Measurements from ENCODE around the gene PRXL2B. TPM values are rescaled to one million over a fixed set of nuclear protein-coding genes. Genes with fewer than 3 reads are reported as not detected.

PRXL2B gene
- total and polyA plus RNA-seq, 2 experiments from 2014 or later, result 25.5 to 44.0 TPM

GRCh38 chr1:2591233-2591580 is 4.6 kb downstream of the PRXL2B start (continued):
- TF ChIP-seq CREB1 (CRISPR knock-in tag; IDR thresholded peaks at IDR 0.05; ENCODE audit: low read depth) (no peak), POLR2AphosphoS5 (IDR thresholded peaks at IDR 0.05; ENCODE audit: low read depth) (no peak), STAT1 (IDR thresholded peaks at IDR 0.05; ENCODE audit: unreplicated experiment) (no peak), CTCF (conservative IDR thresholded peaks at IDR 0.05; ENCODE audit: low read depth in 2 of 2) (no peak)

- H3K27me3 ChIP-seq (ENCODE audit: insufficient read depth), result no peaks in the 10 kb centered on the region
- H3K36me3 ChIP-seq (ENCODE audit: insufficient read depth), result no peaks in the 10 kb centered on the region
- no peak for ATAC-seq
- H3K4me2 ChIP-seq, result no peak overlapping the region
- Mint-ChIP-seq H3K4me3 (no peak overlapping the region), H3K36me3 (ENCODE audit: low read depth) (peaks cover 15% of the 10 kb centered on the region; the same call in 2 of the 3 replicates), H3K9me3 (peaks cover 14% of the 10 kb centered on the region), H3K27ac (no peak overlapping the region), H3K27me3 (ENCODE audit: insufficient read depth, low read depth, poor library complexity) (peaks cover 1% of the 10 kb centered on the region), H3K4me1 (no peaks in the 10 kb centered on the region)
- no peaks in the 10 kb centered on the region for H4K20me1 ChIP-seq (replicated peaks; ENCODE audit: insufficient read depth)
- no peak overlapping the region for H3K27ac ChIP-seq (ENCODE audit: low read depth)
- H3K9me2 ChIP-seq (ENCODE audit: insufficient read depth), result no peaks in the 10 kb centered on the region
- H3K4me3 ChIP-seq, result no peak overlapping the region
- H3K4me1 ChIP-seq (ENCODE audit: insufficient read depth), result no peaks in the 10 kb centered on the region
- H3K79me2 ChIP-seq (replicated peaks; ENCODE audit: insufficient read depth), result no peaks in the 10 kb centered on the region
- H2AFZ ChIP-seq, result no peak overlapping the region
- DNase-seq (ENCODE audit: low spot score), result no peak
- no peaks in the 10 kb centered on the region for H3F3A ChIP-seq (replicated peaks; ENCODE audit: low read depth)
- TF ChIP-seq NANOG (IDR thresholded peaks at IDR 0.05; ENCODE audit: borderline replicate concordance), result no peak
- no peak for TF ChIP-seq ZNF331 (CRISPR knock-in tag; IDR thresholded peaks at IDR 0.05; ENCODE audit: low read depth)
- TF ChIP-seq CTCF (conservative IDR thresholded peaks at IDR 0.05; ENCODE audit: low read depth in 2 of 2), result no peak
- TF ChIP-seq POLR2AphosphoS5 (IDR thresholded peaks at IDR 0.05; ENCODE audit: low read depth), result no peak
- no peak for TF ChIP-seq ZNF462 (CRISPR knock-in tag; IDR thresholded peaks at IDR 0.05)
- no peak for TF ChIP-seq REST (IDR thresholded peaks at IDR 0.05; ENCODE audit: unreplicated experiment)
- no peak for TF ChIP-seq EZH2phosphoT487 (IDR thresholded peaks at IDR 0.05; ENCODE audit: unreplicated experiment)
- no peak for TF ChIP-seq ZNF114 (CRISPR knock-in tag; IDR thresholded peaks at IDR 0.05)
- no peak for TF ChIP-seq EZH2 (IDR thresholded peaks at IDR 0.05; ENCODE audit: low read depth, unreplicated experiment)
Observed at GRCh38 chr1:2591581-2592261, 5.1 kb downstream of the PRXL2B start.
